SU-DHL-6 (cell line): ENCODE data around the gene RANBP1.

Experiments used
- H2AFZ ChIP-seq: fragments of 200-600 bp; sonication (generic); 2 replicates; pipeline ENCODE4 v1.6.1; 2014; ENCODE audit warnings: low read depth, mild to moderate bottlenecking, moderate library complexity, mixed read lengths, antibody characterized with exemption, low read length; ENCODE audit not compliant: severe bottlenecking
- H3F3A ChIP-seq: fragments of 200-600 bp; shearing (Covaris generic); 2 replicates; pipeline ENCODE4 v1.6.0; 2016; ENCODE audit warnings: antibody characterized with exemption, mild to moderate bottlenecking; ENCODE audit not compliant: insufficient read depth
- H3K27ac ChIP-seq: fragments of 200-600 bp; sonication (generic); 2 replicates; pipeline ENCODE4 v1.5.1; 2016; ENCODE audit warnings: low read depth, mild to moderate bottlenecking, low read length, moderate library complexity, mixed read lengths
- H3K27me3 ChIP-seq: fragments of 200-600 bp; sonication (generic), shearing (Covaris generic); 2 replicates; pipeline ENCODE4 v1.6.0; 2014; ENCODE audit warnings: mild to moderate bottlenecking, low read length
- H3K36me3 ChIP-seq: fragments of 200-600 bp; sonication (generic); 2 replicates; pipeline ENCODE4 v1.6.1; 2014; ENCODE audit warnings: mild to moderate bottlenecking, low read length, mixed read lengths
- H3K4me2 ChIP-seq: fragments of 300-600, 200-600 bp; shearing (Covaris generic), sonication (generic); 2 replicates; pipeline ENCODE4 v1.6.0; 2014; ENCODE audit warnings: low read length, low read depth, mild to moderate bottlenecking; ENCODE audit not compliant: poor library complexity, severe bottlenecking
- H3K4me3 ChIP-seq: fragments of 200-600 bp; sonication (generic); 2 replicates; pipeline ENCODE4 v1.5.1; 2014; ENCODE audit warnings: antibody characterized with exemption, low read length, mild to moderate bottlenecking, mixed read lengths; ENCODE audit not compliant: insufficient read depth, poor library complexity, severe bottlenecking
- H3K79me2 ChIP-seq: fragments of 200-600 bp; sonication (generic); 2 replicates; pipeline ENCODE4 v1.6.1; 2014; ENCODE audit warnings: mild to moderate bottlenecking, low read length, moderate library complexity; ENCODE audit not compliant: insufficient read depth
- H3K9ac ChIP-seq: fragments of 200-600 bp; sonication (generic); 2 replicates; pipeline ENCODE4 v1.7.0; 2014; ENCODE audit warnings: mild to moderate bottlenecking, low read length
- H3K9me2 ChIP-seq: fragments of 200-600 bp; sonication (generic); replicated peaks from 2 replicates; pipeline ENCODE4 v1.6.1; 2014; ENCODE audit warnings: low read length; ENCODE audit not compliant: insufficient read depth
- H3K9me3 ChIP-seq: fragments of 200-600 bp; sonication (generic); 2 replicates; pipeline ENCODE4 v1.6.1; 2014; ENCODE audit warnings: low read length, mixed read lengths; ENCODE audit not compliant: insufficient read depth
- H4K20me1 ChIP-seq: fragments of 200-600 bp; sonication (generic); 2 replicates; pipeline ENCODE4 v1.6.1; 2014; ENCODE audit warnings: low read depth, mild to moderate bottlenecking, antibody characterized with exemption, low read length, moderate library complexity, mixed read lengths
- CTCF ChIP-seq: fragments of 200-600 bp; sonication (generic); IDR thresholded peaks from one replicate; pipeline ENCODE4 v1.5.1; 2017; ENCODE audit warnings: antibody characterized with exemption, mild to moderate bottlenecking, low read length, moderate library complexity; ENCODE audit not compliant: insufficient read depth, poor library complexity, severe bottlenecking
- EZH2phosphoT487 ChIP-seq: fragments of 200-600 bp; sonication (generic), shearing (Covaris generic); conservative IDR thresholded peaks from 2 replicates; pipeline ENCODE4 v1.6.1; 2018; ENCODE audit warnings: mild to moderate bottlenecking, antibody characterized with exemption, low read length, moderate library complexity, mixed read lengths

Gene RANBP1

DNA sequence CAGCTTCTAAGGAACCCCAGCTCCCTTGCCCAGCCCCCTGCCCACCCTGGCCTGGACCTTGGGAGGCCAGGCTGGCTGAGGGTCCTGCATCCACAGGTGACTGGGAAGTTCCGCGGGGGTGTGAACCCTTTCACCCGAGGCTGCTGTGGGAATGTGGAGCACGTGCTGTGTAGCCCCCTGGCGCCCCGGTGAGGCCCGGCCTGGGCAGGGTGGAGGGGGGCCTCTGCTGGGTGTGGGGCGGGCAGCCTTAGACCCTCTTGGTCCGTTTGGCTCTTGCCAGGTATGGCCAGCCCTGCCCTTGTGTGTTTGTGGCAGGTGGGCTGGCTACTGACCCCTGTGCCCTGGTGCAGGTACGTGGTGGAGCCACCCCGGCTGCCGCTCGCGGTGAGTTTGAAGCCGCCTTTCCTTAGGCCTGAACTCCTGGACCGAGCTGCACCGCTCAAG, 24.6 kb downstream of the RANBP1 start:
- no peaks in the 10 kb centered on the region for H3F3A ChIP-seq
- H3K36me3 ChIP-seq = no peaks in the 10 kb centered on the region
- H3K4me3 ChIP-seq = no peak overlapping the region
- H3K9me2 ChIP-seq = no peaks in the 10 kb centered on the region
- no peak overlapping the region for H3K4me2 ChIP-seq
- TF ChIP-seq EZH2phosphoT487 (no peak), CTCF (no peak)
- no peaks in the 10 kb centered on the region for H4K20me1 ChIP-seq
- no peaks in the 10 kb centered on the region for H3K9me3 ChIP-seq
- no peaks in the 10 kb centered on the region for H3K79me2 ChIP-seq
- no peak overlapping the region for H3K9ac ChIP-seq
- no peak overlapping the region for H3K27ac ChIP-seq
- H3K27me3 ChIP-seq = no peaks in the 10 kb centered on the region
- H2AFZ ChIP-seq = no peak overlapping the region

DNA sequence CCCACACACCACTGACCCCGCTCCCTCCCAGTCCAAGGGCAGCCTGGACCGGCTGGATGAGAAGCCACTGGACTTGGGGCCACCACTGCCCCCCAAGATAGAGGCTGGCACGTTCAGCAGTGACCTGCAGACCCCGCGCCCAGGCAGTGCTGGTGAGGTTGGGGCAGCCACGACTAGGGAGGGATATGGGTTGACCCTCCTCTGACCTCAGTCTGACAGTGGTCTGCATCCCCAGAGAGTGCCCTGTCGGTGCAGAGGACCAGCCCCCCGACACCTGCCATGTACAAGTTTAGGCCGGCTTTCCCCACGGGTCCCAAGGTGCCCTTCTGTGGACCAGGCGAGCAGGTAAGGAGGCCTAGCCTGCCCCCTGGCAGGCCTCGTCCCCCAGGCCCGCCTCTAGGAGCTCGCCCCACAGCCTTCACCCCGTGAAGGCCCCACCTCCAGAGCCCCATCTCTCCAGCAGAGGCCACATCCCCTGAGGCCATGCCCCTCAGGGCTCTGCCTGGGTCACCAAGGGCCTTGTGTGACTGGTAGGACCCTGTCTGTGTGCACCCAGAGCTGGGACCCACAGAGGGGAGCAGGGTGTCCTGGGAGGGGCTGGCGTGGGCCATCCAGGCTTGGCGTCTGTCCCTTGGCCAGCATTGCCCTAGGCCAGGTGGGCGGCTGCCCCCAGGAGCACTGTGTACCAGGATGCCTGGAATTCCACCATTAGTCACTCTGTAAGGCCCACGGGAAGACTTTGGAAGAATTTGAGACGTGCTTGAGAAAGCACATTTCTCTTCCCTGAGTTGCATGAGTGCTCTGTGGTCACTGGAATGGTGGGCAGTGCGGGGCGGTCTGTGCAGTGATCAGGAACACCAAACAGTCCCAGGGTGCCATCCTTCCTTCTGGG, 25.5 kb downstream of the RANBP1 start:
- no peaks in the 10 kb centered on the region for H3F3A ChIP-seq
- no peak overlapping the region for H3K27ac ChIP-seq
- no peaks in the 10 kb centered on the region for H3K9me2 ChIP-seq
- no peaks in the 10 kb centered on the region for H4K20me1 ChIP-seq
- H3K4me3 ChIP-seq = no peak overlapping the region
- H3K27me3 ChIP-seq = no peaks in the 10 kb centered on the region
- H3K79me2 ChIP-seq = no peaks in the 10 kb centered on the region
- H3K9me3 ChIP-seq = no peaks in the 10 kb centered on the region
- no peak overlapping the region for H3K9ac ChIP-seq
- no peak overlapping the region for H2AFZ ChIP-seq
- TF ChIP-seq CTCF = no peak
- no peak for TF ChIP-seq EZH2phosphoT487
- H3K4me2 ChIP-seq = no peak overlapping the region
- no peaks in the 10 kb centered on the region for H3K36me3 ChIP-seq

DNA sequence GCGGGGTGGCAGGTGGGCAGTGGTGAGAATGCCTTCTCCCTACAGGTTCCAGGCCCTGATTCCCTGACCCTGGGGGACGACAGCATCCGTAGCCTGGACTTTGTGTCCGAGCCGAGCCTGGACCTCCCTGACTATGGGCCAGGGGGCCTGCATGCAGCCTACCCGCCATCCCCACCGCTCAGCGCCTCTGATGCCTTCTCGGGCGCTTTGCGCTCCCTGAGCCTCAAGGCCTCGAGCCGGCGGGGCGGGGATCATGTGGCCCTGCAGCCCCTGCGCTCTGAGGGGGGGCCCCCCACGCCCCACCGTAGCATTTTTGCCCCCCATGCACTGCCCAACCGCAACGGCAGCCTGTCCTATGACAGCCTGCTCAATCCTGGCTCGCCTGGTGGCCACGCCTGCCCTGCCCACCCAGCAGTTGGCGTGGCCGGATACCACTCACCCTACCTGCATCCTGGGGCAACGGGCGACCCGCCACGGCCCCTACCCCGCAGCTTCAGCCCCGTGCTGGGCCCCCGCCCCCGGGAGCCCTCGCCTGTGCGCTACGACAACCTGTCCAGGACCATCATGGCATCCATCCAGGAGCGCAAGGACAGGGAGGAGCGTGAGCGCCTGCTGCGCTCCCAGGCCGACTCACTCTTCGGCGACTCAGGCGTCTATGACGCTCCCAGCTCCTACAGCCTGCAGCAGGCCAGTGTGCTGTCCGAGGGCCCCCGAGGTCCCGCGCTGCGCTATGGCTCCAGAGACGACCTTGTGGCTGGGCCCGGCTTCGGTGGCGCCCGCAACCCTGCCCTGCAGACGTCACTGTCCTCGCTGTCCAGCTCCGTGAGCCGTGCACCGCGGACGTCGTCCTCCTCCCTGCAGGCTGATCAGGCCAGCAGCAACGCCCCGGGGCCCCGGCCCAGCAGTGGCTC, 27.1 kb downstream of the RANBP1 start:
- no peak overlapping the region for H3K4me3 ChIP-seq
- no peaks in the 10 kb centered on the region for H3K9me2 ChIP-seq
- no peaks in the 10 kb centered on the region for H3K9me3 ChIP-seq
- no peak overlapping the region for H3K27ac ChIP-seq
- TF ChIP-seq CTCF = no peak
- no peak for TF ChIP-seq EZH2phosphoT487
- no peaks in the 10 kb centered on the region for H3K79me2 ChIP-seq
- no peaks in the 10 kb centered on the region for H4K20me1 ChIP-seq
- H2AFZ ChIP-seq = no peak overlapping the region
- H3K36me3 ChIP-seq = no peaks in the 10 kb centered on the region
- H3K27me3 ChIP-seq = no peaks in the 10 kb centered on the region
- H3F3A ChIP-seq = no peaks in the 10 kb centered on the region
- no peak overlapping the region for H3K4me2 ChIP-seq
- no peak overlapping the region for H3K9ac ChIP-seq
